Keratinocyte (primary cell): Measurements from ENCODE around the gene TJP3. TPM values are rescaled to one million over a fixed set of nuclear protein-coding genes. Genes with fewer than 3 reads are reported as not detected.

Experiments used
- DNase-seq: peaks from one replicate; pipeline ENCODE4 v3.0.0-alpha.2; 2011; ENCODE audit warnings: low read depth, missing footprints, low spot score
- FAIRE-seq: peaks from 2 replicates; lab custom pipeline; 2011; peaks lifted over from hg19 to GRCh38; lab: Jason Lieb, UNC
- H2AFZ ChIP-seq: 2 replicates; pipeline ENCODE4 v1.6.0; 2012; ENCODE audit warnings: low read length, control low read depth, inconsistent platforms; ENCODE audit not compliant: control insufficient read depth
- H3K27ac ChIP-seq: 2 replicates; pipeline ENCODE4 v1.5.1; 2011; ENCODE audit warnings: low read length; ENCODE audit not compliant: control insufficient read depth, insufficient read depth
- H3K27me3 ChIP-seq: 3 replicates; pipeline ENCODE4 v1.6.0; 2011; ENCODE audit warnings: low read length; ENCODE audit not compliant: control insufficient read depth, insufficient read depth; ENCODE audit errors: extremely low read depth
- H3K36me3 ChIP-seq, 2 experiments: 2 replicates in 1 of 2; 3 replicates in 1 of 2; pipeline ENCODE4 v1.5.1; 2011; ENCODE audit warnings: low read length in 2 of 2, mild to moderate bottlenecking in 1 of 2; ENCODE audit not compliant: control insufficient read depth in 2 of 2, insufficient read depth in 2 of 2; ENCODE audit errors: extremely low read depth in 1 of 2
- H3K4me1 ChIP-seq: 3 replicates; pipeline ENCODE4 v1.5.1; 2011; ENCODE audit warnings: low read length; ENCODE audit not compliant: control insufficient read depth, insufficient read depth; ENCODE audit errors: extremely low read depth
- H3K4me2 ChIP-seq: 3 replicates; pipeline ENCODE4 v1.6.0; 2011; ENCODE audit warnings: low read depth, low read length; ENCODE audit not compliant: control insufficient read depth, insufficient read depth; ENCODE audit errors: extremely low read depth
- H3K4me3 ChIP-seq, 3 experiments: fragments of 200-600 bp in 1 of 3; sonication (generic) in 1 of 3; 2 replicates in 2 of 3; 3 replicates in 1 of 3; pipeline ENCODE4 v1.5.1; 2011 to 2016; ENCODE audit warnings: low read length in 3 of 3, mild to moderate bottlenecking in 3 of 3, control low read depth in 2 of 3, inconsistent platforms in 1 of 3, low read depth in 1 of 3, mixed read lengths in 1 of 3, mixed run types in 1 of 3, moderate library complexity in 1 of 3; ENCODE audit not compliant: control insufficient read depth in 2 of 3, insufficient read depth in 2 of 3; ENCODE audit errors: extremely low read depth in 1 of 3
- H3K79me2 ChIP-seq: 2 replicates; pipeline ENCODE4 v1.6.0; 2012; ENCODE audit warnings: low read length; ENCODE audit not compliant: control insufficient read depth, insufficient read depth
- H3K9ac ChIP-seq: 3 replicates; pipeline ENCODE4 v1.6.0; 2011; ENCODE audit warnings: low read length; ENCODE audit not compliant: control insufficient read depth, insufficient read depth; ENCODE audit errors: extremely low read depth
- H3K9me1 ChIP-seq: 3 replicates; pipeline ENCODE4 v1.6.0; 2011; ENCODE audit warnings: low read length; ENCODE audit not compliant: control insufficient read depth, insufficient read depth; ENCODE audit errors: extremely low read depth
- H3K9me3 ChIP-seq: 2 replicates; pipeline ENCODE4 v1.5.1; 2012; ENCODE audit warnings: low read depth, low read length; ENCODE audit not compliant: control insufficient read depth
- H4K20me1 ChIP-seq: 3 replicates; pipeline ENCODE4 v1.6.0; 2011; ENCODE audit warnings: low read length; ENCODE audit not compliant: control insufficient read depth, insufficient read depth; ENCODE audit errors: extremely low read depth
- CTCF ChIP-seq, 3 experiments: IDR thresholded peaks in 1 of 3; conservative IDR thresholded peaks in 1 of 3; optimal IDR thresholded peaks in 1 of 3; 2 replicates in 2 of 3; 3 replicates in 1 of 3; pipeline versions ENCODE3 to v1.5.1; 2011; ENCODE audit warnings: low read length in 3 of 3, mild to moderate bottlenecking in 3 of 3, moderate library complexity in 2 of 3, control low read depth in 1 of 3, inconsistent platforms in 1 of 3; ENCODE audit not compliant: insufficient read depth in 2 of 3; ENCODE audit errors: extremely low read depth in 1 of 3
- EZH2 ChIP-seq: IDR thresholded peaks from one replicate; pipeline ENCODE4 v1.6.1; 2012; ENCODE audit warnings: inconsistent platforms, mild to moderate bottlenecking, low read length, moderate library complexity
- dilution Hi-C: fragments of 300-500 bp; cut with MboI; formaldehyde crosslinking; loops from one replicate; pipeline ENCODE4 v1.7.0; 2020; ENCODE audit warnings: low sequenced_read_pairs; ENCODE audit not compliant: extremely low pct_ligation_motif_present
- polyA plus RNA-seq, 5 experiments: library from polyadenylated mRNA; depleted of rRNA in 3 of 5; stranded (reverse) in 3 of 5; stranded (forward) in 1 of 5; unstranded in 1 of 5; fragments of >200 nt; gene quantifications; 1 replicate in 1 of 5; 2 replicates in 3 of 5; 3 replicates in 1 of 5; pipeline versions ENCODE4 v1.2.1 to v1.2.3, GENCODE V29; 2011 to 2012; ENCODE audit warnings: missing spikeins in 2 of 5, low read depth in 1 of 5, low replicate concordance in 1 of 5

Gene TJP3
- polyA plus RNA-seq, 1 donor (not counting 4 experiments of a cell fraction or from before 2014, with no cell fraction given) = 0.08 TPM

- Histone ChIP-seq H2AFZ (no peak overlapping the region), H3K9ac (no peak overlapping the region), H3K27me3 (no peaks in the 10 kb centered on the region), H3K79me2 (peaks cover 18% of the 10 kb centered on the region), H4K20me1 (no peaks in the 10 kb centered on the region), H3K27ac (no peak overlapping the region), H3K4me3 (no peak overlapping the region), H3K36me3 (peaks cover 3% of the 10 kb centered on the region in 2 experiments), H3K9me3 (no peaks in the 10 kb centered on the region), H3K9me1 (no peaks in the 10 kb centered on the region), H3K4me2 (no peak overlapping the region), H3K4me1 (peaks cover 9% of the 10 kb centered on the region)
- dilution Hi-C loops = no loop called here
- FAIRE-seq (no peak), DNase-seq (no peak)
- TF ChIP-seq EZH2 (no peak), CTCF (optimal IDR thresholded peaks at IDR 0.05 in 1 of 3, IDR thresholded peaks at IDR 0.05 in 1 of 3, conservative IDR thresholded peaks at IDR 0.05 in 1 of 3; ENCODE audit: extremely low read depth in 1 of 3, insufficient read depth in 2 of 3, low read length in 3 of 3) (no peak)
Measured at GRCh38 chr19:3759482-3760254, 51.5 kb downstream of the TJP3 start.

- peak overlapping the region; percentile 80 to 98 (median 96) for H3K4me3 ChIP-seq
- peak overlapping the region; percentile 96 for H2AFZ ChIP-seq
- TF ChIP-seq EZH2 (no peak), CTCF (optimal IDR thresholded peaks at IDR 0.05 in 1 of 3, IDR thresholded peaks at IDR 0.05 in 1 of 3, conservative IDR thresholded peaks at IDR 0.05 in 1 of 3; ENCODE audit: extremely low read depth in 1 of 3, insufficient read depth in 2 of 3, low read length in 3 of 3) (no peak)
- no peak for FAIRE-seq
- DNase-seq = no peak
- H3K79me2 ChIP-seq = peaks cover 18% of the 10 kb centered on the region
- dilution Hi-C loops = no loop called here
- H3K9me1 ChIP-seq = no peaks in the 10 kb centered on the region
- peak overlapping the region; percentile 96 for H3K27ac ChIP-seq
- H3K9me3 ChIP-seq = no peaks in the 10 kb centered on the region
- H3K27me3 ChIP-seq = no peaks in the 10 kb centered on the region
- peaks cover 3 to 4% of the 10 kb centered on the region in 2 experiments for H3K36me3 ChIP-seq
- peaks cover 9% of the 10 kb centered on the region for H3K4me1 ChIP-seq
- H3K9ac ChIP-seq = peak overlapping the region; percentile 99
- H4K20me1 ChIP-seq = no peaks in the 10 kb centered on the region
- peak overlapping the region; percentile 72 for H3K4me2 ChIP-seq
Measured at GRCh38 chr19:3760871-3761361, 52.7 kb downstream of the TJP3 start.
